ENCODE data around the gene CHST11.

The CHST11 gene

DNA sequence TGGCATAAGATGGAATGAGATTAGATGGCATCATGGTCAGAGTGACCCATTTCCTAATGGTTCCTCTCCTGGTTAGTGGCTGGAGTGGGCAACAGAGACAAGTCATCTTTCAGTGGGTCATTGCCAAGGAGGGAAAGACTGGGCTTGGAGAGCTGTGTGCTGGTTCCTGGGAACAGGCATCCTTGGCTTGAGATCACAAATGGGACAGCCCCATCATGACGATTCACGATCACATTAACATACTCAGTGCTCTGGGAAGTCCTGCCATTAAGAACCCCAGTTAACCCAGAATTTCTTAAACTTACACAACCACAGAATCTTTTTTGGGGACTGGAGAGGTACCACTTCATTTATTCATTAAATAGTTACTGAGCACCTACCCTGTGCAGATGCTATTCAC lies 27.3 kb downstream of the CHST11 start:
- DNase-seq = no peak

- peak; percentile 68 for DNase-seq
Measured at GRCh38 chr12:104485651-104486362, 29.1 kb downstream of the CHST11 start.

- no peak for DNase-seq
Measured at GRCh38 chr12:104486363-104486750, 29.6 kb downstream of the CHST11 start.

GRCh38 chr12:104486943-104487819 lies 30.4 kb downstream of the CHST11 start:
- DNase-seq = no peak

DNA sequence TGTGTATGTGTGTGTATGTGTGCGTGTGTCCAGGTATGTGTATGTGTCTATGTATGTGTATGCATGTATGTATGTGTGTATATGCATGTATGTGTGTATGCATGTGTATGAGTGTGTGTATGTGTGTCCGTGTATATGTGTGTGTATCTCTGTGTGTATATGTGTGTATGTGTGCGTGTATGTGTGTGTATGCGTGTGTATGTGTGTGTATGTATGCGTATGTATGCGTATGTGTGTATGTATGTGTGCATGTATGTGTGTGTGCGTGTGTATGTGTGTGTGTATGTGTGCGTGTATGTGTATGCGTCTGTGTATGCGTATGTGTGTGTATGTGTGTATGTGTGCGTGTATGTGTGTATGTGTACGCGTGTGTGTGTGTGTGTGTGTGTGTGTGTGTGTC lies 31.6 kb downstream of the CHST11 start:
- DNase-seq = no peak

- no peak for DNase-seq
Measured at GRCh38 chr12:104490186-104490585, 33.4 kb downstream of the CHST11 start.

GRCh38 chr12:104490850-104491249 lies 34.1 kb downstream of the CHST11 start:
- DNase-seq = no peak

- no peak for DNase-seq
Measured at GRCh38 chr12:104493496-104493895, 36.7 kb downstream of the CHST11 start.

- peak; percentile 85 for DNase-seq
Measured at GRCh38 chr12:104494137-104494792, 37.5 kb downstream of the CHST11 start.

- no peak for DNase-seq
Measured at GRCh38 chr12:104494793-104495158, 38.0 kb downstream of the CHST11 start.

DNA sequence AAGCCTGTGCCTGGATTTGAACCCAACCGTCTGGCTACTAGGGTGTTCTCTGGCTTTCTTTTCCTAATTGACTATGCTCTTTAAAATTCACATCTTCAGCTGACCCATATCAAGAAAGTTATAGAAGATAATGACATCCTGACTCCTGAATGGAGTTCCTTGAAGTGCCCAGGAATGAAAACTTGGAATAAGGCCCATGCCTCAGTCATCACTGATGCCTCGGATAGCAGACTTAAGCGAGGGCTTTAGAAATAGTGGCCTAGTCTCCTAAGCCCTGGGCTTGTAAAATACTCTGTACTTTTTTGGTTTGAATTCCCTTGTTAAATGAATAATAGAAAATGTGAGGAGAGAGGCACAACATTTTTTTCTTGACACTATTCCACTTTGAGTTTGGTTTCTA lies 39.0 kb downstream of the CHST11 start:
- DNase-seq = no peak

- no peak for DNase-seq
Measured at GRCh38 chr12:104496336-104496735, 39.6 kb downstream of the CHST11 start.

DNA sequence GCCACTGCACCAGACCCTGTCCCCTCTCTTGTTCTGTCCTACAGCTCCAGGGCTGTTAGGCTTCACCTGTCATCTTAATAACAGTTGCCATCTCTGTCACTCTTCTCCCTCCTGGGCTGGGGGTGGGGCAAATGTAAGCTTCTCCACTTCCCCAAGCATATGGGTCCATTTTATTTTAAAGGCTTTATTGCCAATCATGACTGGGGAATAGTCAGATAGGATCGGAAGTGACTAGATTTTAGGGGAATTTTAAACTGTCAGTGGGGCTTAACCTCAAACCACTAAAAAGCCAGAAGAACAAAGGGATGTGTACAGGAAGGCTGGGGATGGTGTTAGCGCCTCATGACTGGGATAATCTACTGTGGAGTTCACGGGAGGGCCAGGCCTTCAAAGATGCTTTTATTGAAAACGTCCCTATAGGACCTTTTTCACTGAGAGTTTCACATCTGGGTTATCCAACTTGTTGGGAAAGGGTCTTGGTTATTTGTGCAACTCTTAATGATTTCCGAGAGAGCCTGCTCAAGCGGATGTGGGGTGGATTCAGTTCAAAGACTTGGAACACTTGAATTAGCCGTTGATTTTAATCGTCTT lies 41.6 kb downstream of the CHST11 start:
- DNase-seq = peak; percentile 49

GRCh38 chr12:104499668-104500332 lies 43.1 kb downstream of the CHST11 start:
- DNase-seq = no peak

DNA sequence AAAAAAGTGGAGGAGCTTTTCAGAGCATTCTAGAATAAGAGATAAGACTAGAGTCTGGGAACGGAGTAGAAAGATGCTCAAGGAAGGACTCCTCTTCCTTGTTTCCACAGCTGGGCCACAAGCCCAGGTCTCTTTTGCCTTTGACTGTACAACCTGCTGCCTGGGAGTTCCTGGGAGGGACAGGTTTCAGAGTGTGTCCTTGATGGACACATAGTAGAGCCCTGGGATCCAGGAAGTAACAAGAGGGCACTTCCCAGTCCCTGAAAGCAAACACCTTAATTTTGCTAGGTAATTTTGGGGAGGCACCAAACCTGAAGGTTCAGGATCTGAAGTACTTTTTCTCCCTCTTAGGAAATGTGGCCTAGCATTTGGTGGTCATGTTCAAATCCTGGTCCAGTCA lies 44.4 kb downstream of the CHST11 start:
- DNase-seq = no peak

DNA sequence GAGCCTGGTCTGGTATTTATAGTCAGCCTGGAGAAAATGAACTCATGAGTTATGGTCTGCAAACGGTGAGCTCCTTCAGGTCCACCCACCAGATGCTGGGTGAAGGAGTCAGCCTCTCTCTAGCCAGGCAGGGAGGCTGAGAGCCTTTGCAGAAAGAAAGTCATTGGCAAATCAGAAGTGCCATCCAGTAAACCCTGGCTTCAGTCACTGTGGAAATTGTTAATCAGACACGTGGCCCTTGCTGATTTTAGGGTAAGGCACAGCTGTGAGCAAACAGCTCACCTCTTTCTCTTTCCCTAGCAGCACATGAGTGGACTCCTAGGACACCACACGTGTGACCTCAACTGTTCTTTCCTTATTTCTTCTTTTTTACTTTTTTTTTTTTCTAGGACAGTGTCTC lies 44.9 kb downstream of the CHST11 start:
- peak; percentile 61 for DNase-seq

- no peak for DNase-seq
Measured at GRCh38 chr12:104502217-104502616, 45.5 kb downstream of the CHST11 start.

- DNase-seq = no peak
Measured at GRCh38 chr12:104502638-104503037, 45.9 kb downstream of the CHST11 start.

DNA sequence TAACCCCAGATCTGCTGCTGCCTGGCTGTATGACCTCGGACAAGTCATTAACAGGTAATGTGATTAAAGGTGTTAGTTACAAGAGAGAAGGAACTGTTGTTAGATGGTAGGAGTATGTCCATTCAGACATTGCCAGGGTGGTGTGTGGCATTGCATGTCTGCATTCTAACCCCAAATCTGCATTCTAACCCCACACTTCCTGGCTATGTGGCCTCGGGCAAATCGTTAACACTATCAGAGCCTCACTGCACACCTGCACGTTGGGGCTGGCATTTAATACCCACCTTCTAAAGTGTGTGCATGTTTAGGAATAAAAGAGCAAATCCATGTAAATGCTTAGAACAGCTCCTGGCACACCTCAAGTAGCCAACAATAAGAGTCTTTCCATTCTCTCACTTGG lies 46.4 kb downstream of the CHST11 start:
- no peak for DNase-seq

DNA sequence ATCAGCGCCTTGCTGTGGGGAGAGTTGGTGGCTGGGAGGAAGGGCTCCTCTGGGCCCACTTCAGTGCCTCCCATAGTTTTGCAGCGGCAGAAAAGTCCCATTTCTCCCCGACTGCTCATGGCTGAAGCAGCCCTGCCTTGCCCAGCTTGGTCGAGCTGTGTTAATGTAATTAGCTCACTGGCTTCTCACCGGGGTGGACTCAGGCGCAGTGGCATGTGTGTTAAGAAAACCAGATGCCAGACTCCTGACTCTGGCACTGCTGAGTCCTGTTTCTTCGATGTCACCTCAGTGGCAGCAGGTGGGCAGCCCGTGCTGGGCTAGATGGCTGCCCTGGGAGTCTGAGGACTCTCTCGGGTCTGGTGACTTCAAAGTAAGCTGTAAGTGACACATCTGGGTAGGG lies 47.4 kb downstream of the CHST11 start:
- no peak for DNase-seq

- DNase-seq = no peak
Measured at GRCh38 chr12:104505095-104505818, 48.5 kb downstream of the CHST11 start.

All from stimulated activated CD4-positive, alpha-beta T cell treated with anti-CD3 and anti-CD28 coated beads, Interleukin-1b, Interleukin-23, amount 100 ng/mL, for 48 hours (primary cell).